Activated naive CD8-positive, alpha-beta T cell treated with anti-CD3 and anti-CD28 coated beads for 36 hours (primary cell): Measurements from ENCODE around the gene S100G. TPM values are rescaled to one million over a fixed set of nuclear protein-coding genes. Genes with fewer than 3 reads are reported as not detected.

ENCODE experiments used
- DNase-seq: peaks from one replicate; pipeline ENCODE4 v3.0.0; 2021
- H3K27ac Mint-ChIP-seq: one replicate; pipeline ENCODE4 v1.8.0; 2022; ENCODE audit warnings: mild to moderate bottlenecking, moderate library complexity, mixed read lengths
- H3K27me3 Mint-ChIP-seq: one replicate; pipeline ENCODE4 v1.8.0; 2022; ENCODE audit warnings: mild to moderate bottlenecking, mixed read lengths
- H3K36me3 Mint-ChIP-seq: one replicate; pipeline ENCODE4 v1.8.0; 2021; ENCODE audit warnings: mild to moderate bottlenecking, mixed read lengths
- H3K4me1 Mint-ChIP-seq: one replicate; pipeline ENCODE4 v1.8.0; 2021; ENCODE audit warnings: mixed read lengths
- H3K4me3 Mint-ChIP-seq: one replicate; pipeline ENCODE4 v1.8.0; 2022; ENCODE audit warnings: mild to moderate bottlenecking, moderate library complexity, mixed read lengths
- H3K9me3 Mint-ChIP-seq: one replicate; pipeline ENCODE4 v1.8.0; 2022; ENCODE audit warnings: mixed read lengths
- total RNA-seq, 2 experiments: library from RNA; stranded (reverse); gene quantifications; one replicate each; pipeline ENCODE4 v1.2.3, GENCODE V29; 2021

The S100G gene
- total RNA-seq, 2 experiments from 2014 or later: not detected

- Mint-ChIP-seq H3K4me1 (peaks cover 3% of the 10 kb centered on the region), H3K4me3 (no peak overlapping the region), H3K27ac (no peak overlapping the region), H3K27me3 (no peaks in the 10 kb centered on the region), H3K36me3 (peaks cover 4% of the 10 kb centered on the region), H3K9me3 (no peaks in the 10 kb centered on the region)
- DNase-seq: no peak
Observed at GRCh38 chrX:16633754-16634153, 16.2 kb upstream of the S100G start.

- peaks cover 5% of the 10 kb centered on the region for H3K36me3 Mint-ChIP-seq
- no peak overlapping the region for H3K4me3 Mint-ChIP-seq
- DNase-seq: no peak
- H3K9me3 Mint-ChIP-seq: no peaks in the 10 kb centered on the region
- peaks cover 3% of the 10 kb centered on the region for H3K4me1 Mint-ChIP-seq
- H3K27me3 Mint-ChIP-seq: no peaks in the 10 kb centered on the region
- no peak overlapping the region for H3K27ac Mint-ChIP-seq
Observed at GRCh38 chrX:16635040-16635439, 14.9 kb upstream of the S100G start.

GRCh38 chrX:16635596-16635995 lies 14.4 kb upstream of the S100G start:
- Mint-ChIP-seq H3K9me3 (no peaks in the 10 kb centered on the region), H3K36me3 (peaks cover 5% of the 10 kb centered on the region), H3K4me3 (no peak overlapping the region), H3K4me1 (peaks cover 3% of the 10 kb centered on the region), H3K27ac (no peak overlapping the region), H3K27me3 (no peaks in the 10 kb centered on the region)
- no peak for DNase-seq

- Mint-ChIP-seq H3K27ac (no peak overlapping the region), H3K36me3 (peaks cover 3% of the 10 kb centered on the region), H3K27me3 (no peaks in the 10 kb centered on the region), H3K4me3 (no peak overlapping the region), H3K9me3 (no peaks in the 10 kb centered on the region), H3K4me1 (peaks cover 1% of the 10 kb centered on the region)
- no peak for DNase-seq
Observed at GRCh38 chrX:16638533-16638932, 11.4 kb upstream of the S100G start.

- H3K4me1 Mint-ChIP-seq: no peaks in the 10 kb centered on the region
- H3K27me3 Mint-ChIP-seq: no peaks in the 10 kb centered on the region
- H3K9me3 Mint-ChIP-seq: no peaks in the 10 kb centered on the region
- no peak overlapping the region for H3K4me3 Mint-ChIP-seq
- H3K36me3 Mint-ChIP-seq: peaks cover 3% of the 10 kb centered on the region
- DNase-seq: no peak
- H3K27ac Mint-ChIP-seq: no peak overlapping the region
Observed at GRCh38 chrX:16639966-16640365, 10.0 kb upstream of the S100G start.

- Mint-ChIP-seq H3K4me3 (no peak overlapping the region), H3K4me1 (no peaks in the 10 kb centered on the region), H3K36me3 (peaks cover 3% of the 10 kb centered on the region), H3K9me3 (no peaks in the 10 kb centered on the region), H3K27ac (no peak overlapping the region), H3K27me3 (no peaks in the 10 kb centered on the region)
- no peak for DNase-seq
Observed at GRCh38 chrX:16640823-16641222, 9.1 kb upstream of the S100G start.

- Mint-ChIP-seq H3K4me3 (no peak overlapping the region), H3K27ac (no peak overlapping the region), H3K27me3 (no peaks in the 10 kb centered on the region), H3K4me1 (no peaks in the 10 kb centered on the region), H3K36me3 (peaks cover 3% of the 10 kb centered on the region), H3K9me3 (no peaks in the 10 kb centered on the region)
- DNase-seq: no peak
Observed at GRCh38 chrX:16643176-16643575, 6.8 kb upstream of the S100G start.

- Mint-ChIP-seq H3K4me1 (no peaks in the 10 kb centered on the region), H3K4me3 (no peak overlapping the region), H3K9me3 (no peaks in the 10 kb centered on the region), H3K36me3 (no peaks in the 10 kb centered on the region), H3K27me3 (no peaks in the 10 kb centered on the region), H3K27ac (no peak overlapping the region)
- no peak for DNase-seq
Observed at GRCh38 chrX:16646366-16647138, 3.4 kb upstream of the S100G start.

- Mint-ChIP-seq H3K4me3 (no peak overlapping the region), H3K27me3 (no peaks in the 10 kb centered on the region), H3K9me3 (no peaks in the 10 kb centered on the region), H3K4me1 (no peaks in the 10 kb centered on the region), H3K27ac (no peak overlapping the region), H3K36me3 (peaks cover 1% of the 10 kb centered on the region)
- DNase-seq: no peak
Observed at GRCh38 chrX:16651391-16652024, 1.6 kb downstream of the S100G start.

- no peak for DNase-seq
- H3K9me3 Mint-ChIP-seq: no peaks in the 10 kb centered on the region
- no peak overlapping the region for H3K27ac Mint-ChIP-seq
- H3K4me1 Mint-ChIP-seq: no peaks in the 10 kb centered on the region
- peaks cover 3% of the 10 kb centered on the region for H3K36me3 Mint-ChIP-seq
- no peaks in the 10 kb centered on the region for H3K27me3 Mint-ChIP-seq
- no peak overlapping the region for H3K4me3 Mint-ChIP-seq
Observed at GRCh38 chrX:16653424-16653823, 3.5 kb downstream of the S100G start.

- H3K36me3 Mint-ChIP-seq: peaks cover 3% of the 10 kb centered on the region
- H3K9me3 Mint-ChIP-seq: no peaks in the 10 kb centered on the region
- no peaks in the 10 kb centered on the region for H3K4me1 Mint-ChIP-seq
- H3K27me3 Mint-ChIP-seq: no peaks in the 10 kb centered on the region
- no peak overlapping the region for H3K27ac Mint-ChIP-seq
- DNase-seq: no peak
- no peak overlapping the region for H3K4me3 Mint-ChIP-seq
Observed at GRCh38 chrX:16654093-16654492, 4.1 kb downstream of the S100G start.

- Mint-ChIP-seq H3K27ac (no peak overlapping the region), H3K9me3 (no peaks in the 10 kb centered on the region), H3K4me3 (no peak overlapping the region), H3K4me1 (no peaks in the 10 kb centered on the region), H3K27me3 (no peaks in the 10 kb centered on the region), H3K36me3 (peaks cover 3% of the 10 kb centered on the region)
- no peak for DNase-seq
Observed at GRCh38 chrX:16658284-16658683, 8.3 kb downstream of the S100G start.

- no peak overlapping the region for H3K4me3 Mint-ChIP-seq
- no peaks in the 10 kb centered on the region for H3K9me3 Mint-ChIP-seq
- H3K27ac Mint-ChIP-seq: no peak overlapping the region
- H3K27me3 Mint-ChIP-seq: no peaks in the 10 kb centered on the region
- no peak for DNase-seq
- H3K4me1 Mint-ChIP-seq: peaks cover 1% of the 10 kb centered on the region
- peaks cover 3% of the 10 kb centered on the region for H3K36me3 Mint-ChIP-seq
Observed at GRCh38 chrX:16659321-16659720, 9.4 kb downstream of the S100G start.

GRCh38 chrX:16661495-16661894 lies 11.5 kb downstream of the S100G start:
- Mint-ChIP-seq H3K36me3 (peaks cover 5% of the 10 kb centered on the region), H3K9me3 (no peaks in the 10 kb centered on the region), H3K27ac (no peak overlapping the region), H3K4me1 (peaks cover 6% of the 10 kb centered on the region), H3K27me3 (no peaks in the 10 kb centered on the region), H3K4me3 (no peak overlapping the region)
- DNase-seq: no peak

- H3K4me3 Mint-ChIP-seq: no peak overlapping the region
- H3K27me3 Mint-ChIP-seq: no peaks in the 10 kb centered on the region
Observed at GRCh38 chrX:16662402-16662801, 12.4 kb downstream of the S100G start.

GRCh38 chrX:16664074-16664473 lies 14.1 kb downstream of the S100G start:
- Mint-ChIP-seq H3K27ac (no peak overlapping the region), H3K27me3 (no peaks in the 10 kb centered on the region), H3K9me3 (no peaks in the 10 kb centered on the region), H3K4me1 (peaks cover 6% of the 10 kb centered on the region), H3K36me3 (peaks cover 5% of the 10 kb centered on the region), H3K4me3 (no peak overlapping the region)
- no peak for DNase-seq

More at GRCh38 chrX:16662402-16662801, 12.4 kb downstream of the S100G start:
- Mint-ChIP-seq H3K36me3 (peaks cover 5% of the 10 kb centered on the region), H3K27ac (no peak overlapping the region), H3K9me3 (no peaks in the 10 kb centered on the region), H3K4me1 (peaks cover 6% of the 10 kb centered on the region)
- DNase-seq: no peak
